IMR-90 (cell line): Measurements from ENCODE around the gene TSPAN17. TPM values are rescaled to one million over a fixed set of nuclear protein-coding genes. Genes with fewer than 3 reads are reported as not detected.

Source experiments
- ATAC-seq: fragments of 200-7000 bp; cut with Tn5 transposase; 2 replicates; pipeline ENCODE4 v1.9.1; 2020; ENCODE audit warnings: low read depth, mild to moderate bottlenecking, moderate library complexity
- BruUV-seq: library from RNA; stranded (reverse); fragments of 400-500 nt; replicated peaks from 2 replicates; lab custom pipeline; 2021; lab: Mats Ljungman, UMichigan
- CTCF ChIA-PET: fragments of 300-600 bp; formaldehyde crosslinking; extraction: SDS; loops from one replicate; lab custom pipeline; 2021; ENCODE audit warnings: antibody characterized with exemption; lab: Yijun Ruan, JAX
- POLR2A ChIA-PET: fragments of 300-600 bp; sonication (Branson Sonifier 250); formaldehyde crosslinking; loops from one replicate; lab custom pipeline; 2022; ENCODE audit warnings: antibody characterized with exemption; ENCODE audit not compliant: unreplicated experiment; lab: Charles Lee
- DNase-seq: peaks from one replicate; pipeline ENCODE4 v3.0.0; 2013
- H2AFZ ChIP-seq: replicated peaks from 2 replicates; pipeline ENCODE3; 2013; ENCODE audit warnings: low read length, mild to moderate bottlenecking; ENCODE audit not compliant: poor library complexity
- H2AK5ac ChIP-seq: 2 replicates; pipeline ENCODE4 v1.6.1; 2013; ENCODE audit warnings: low read depth, low read length, inconsistent platforms
- H2AK9ac ChIP-seq: replicated peaks from 2 replicates; pipeline ENCODE3; 2013; ENCODE audit warnings: mild to moderate bottlenecking, low read depth, low read length, moderate library complexity; ENCODE audit not compliant: poor library complexity
- H2BK120ac ChIP-seq: 2 replicates; pipeline ENCODE4 v1.6.1; 2013; ENCODE audit warnings: low read depth, low read length, inconsistent platforms
- H2BK15ac ChIP-seq: 3 replicates; pipeline ENCODE4 v1.6.1; 2013; ENCODE audit warnings: low read depth, low read length, inconsistent platforms
- H2BK20ac ChIP-seq: 2 replicates; pipeline ENCODE4 v1.6.1; 2013; ENCODE audit warnings: low read depth, mild to moderate bottlenecking, inconsistent platforms, low read length, moderate library complexity
- H2BK5ac ChIP-seq: 2 replicates; pipeline ENCODE4 v1.6.1; 2013; ENCODE audit warnings: mild to moderate bottlenecking, low read depth, low read length, inconsistent platforms; ENCODE audit not compliant: poor library complexity, severe bottlenecking
- H3K14ac ChIP-seq: replicated peaks from 2 replicates; pipeline ENCODE4 v1.6.1; 2013; ENCODE audit warnings: low read depth, low read length, inconsistent platforms
- H3K18ac ChIP-seq: 2 replicates; pipeline ENCODE4 v1.6.1; 2013; ENCODE audit warnings: low read depth, low read length, control low read depth
- H3K23ac ChIP-seq: 2 replicates; pipeline ENCODE4 v1.6.1; 2013; ENCODE audit warnings: low read depth, low read length, inconsistent platforms
- H3K27ac ChIP-seq: 2 replicates; pipeline ENCODE4 v1.5.1; 2013; ENCODE audit warnings: mild to moderate bottlenecking, control low read depth, low read length; ENCODE audit not compliant: insufficient read depth
- H3K27me3 ChIP-seq: 2 replicates; pipeline ENCODE4 v1.6.1; 2013; ENCODE audit warnings: low read length; ENCODE audit not compliant: control insufficient read depth, insufficient read depth
- H3K36me3 ChIP-seq: 2 replicates; pipeline ENCODE4 v1.6.1; 2013; ENCODE audit warnings: low read length, mixed read lengths; ENCODE audit not compliant: control insufficient read depth, insufficient read depth
- H3K4ac ChIP-seq: 2 replicates; pipeline ENCODE4 v1.6.1; 2013; ENCODE audit warnings: low read depth, low read length, inconsistent platforms
- H3K4me1 ChIP-seq: 2 replicates; pipeline ENCODE4 v1.6.1; 2013; ENCODE audit warnings: low read length, mixed read lengths; ENCODE audit not compliant: control insufficient read depth, insufficient read depth
- H3K4me2 ChIP-seq: 2 replicates; pipeline ENCODE4 v1.6.1; 2013; ENCODE audit warnings: low read depth, mild to moderate bottlenecking, control low read depth, low read length, moderate library complexity
- H3K4me3 ChIP-seq: 2 replicates; pipeline ENCODE4 v1.5.1; 2013; ENCODE audit warnings: low read depth, mild to moderate bottlenecking, control low read depth, low read length, moderate library complexity; ENCODE audit not compliant: insufficient read depth
- H3K56ac ChIP-seq: 2 replicates; pipeline ENCODE4 v1.6.1; 2013; ENCODE audit warnings: low read length, inconsistent platforms; ENCODE audit not compliant: insufficient read depth; ENCODE audit errors: extremely low read depth
- H3K79me1 ChIP-seq, 2 experiments: 2 replicates each; pipeline ENCODE4 v1.6.1; 2013; ENCODE audit warnings: low read length in 2 of 2, inconsistent platforms in 1 of 2, low read depth in 1 of 2
- H3K9ac ChIP-seq: 2 replicates; pipeline ENCODE4 v1.6.1; 2013; ENCODE audit warnings: low read depth, low read length, control low read depth
- H3K9me1 ChIP-seq: 2 replicates; pipeline ENCODE4 v1.6.1; 2013; ENCODE audit warnings: low read length, inconsistent platforms; ENCODE audit not compliant: insufficient read depth
- H3K9me3 ChIP-seq: 2 replicates; pipeline ENCODE4 v1.6.1; 2013; ENCODE audit warnings: low read length; ENCODE audit not compliant: control insufficient read depth, insufficient read depth
- H4K20me1 ChIP-seq: 2 replicates; pipeline ENCODE4 v1.6.1; 2013; ENCODE audit warnings: low read length, inconsistent platforms; ENCODE audit not compliant: insufficient read depth
- H4K5ac ChIP-seq: 2 replicates; pipeline ENCODE4 v1.6.1; 2013; ENCODE audit warnings: mild to moderate bottlenecking, low read depth, low read length, control low read depth
- H4K8ac ChIP-seq, 2 experiments: 2 replicates each; pipeline ENCODE4 v1.6.1; 2013; ENCODE audit warnings: low read depth in 2 of 2, low read length in 2 of 2, control low read depth in 1 of 2, inconsistent platforms in 1 of 2
- H4K91ac ChIP-seq: 2 replicates; pipeline ENCODE4 v1.6.1; 2013; ENCODE audit warnings: low read depth, low read length, inconsistent platforms; ENCODE audit not compliant: insufficient read depth
- BHLHE40 ChIP-seq: fragments of 150-350 bp; IDR thresholded peaks from 2 replicates; pipeline ENCODE4 v1.6.1; 2016; ENCODE audit warnings: mild to moderate bottlenecking, low read depth, low read length
- CEBPB ChIP-seq: IDR thresholded peaks from 2 replicates; pipeline ENCODE4 v1.6.1; 2012; ENCODE audit warnings: low read depth, low read length, improper control_type of control experiment
- CHD1 ChIP-seq: IDR thresholded peaks from 2 replicates; pipeline ENCODE4 v1.6.1; 2012; ENCODE audit warnings: low read depth, low read length, improper control_type of control experiment
- FOS ChIP-seq: fragments of 150-350 bp; IDR thresholded peaks from 2 replicates; pipeline ENCODE4 v1.6.1; 2016; ENCODE audit warnings: low read depth, low read length
- MAFK ChIP-seq: IDR thresholded peaks from 2 replicates; pipeline ENCODE4 v1.6.1; 2012; ENCODE audit warnings: low read depth, low read length, improper control_type of control experiment
- MAZ ChIP-seq: IDR thresholded peaks from 2 replicates; pipeline ENCODE4 v1.6.1; 2012; ENCODE audit warnings: low read depth, mild to moderate bottlenecking, low read length, improper control_type of control experiment, moderate library complexity, borderline replicate concordance
- MXI1 ChIP-seq: IDR thresholded peaks from 2 replicates; pipeline ENCODE4 v1.6.1; 2012; ENCODE audit warnings: low read depth, mild to moderate bottlenecking, low read length, moderate library complexity, borderline replicate concordance
- NFE2L2 ChIP-seq: fragments of 150-350 bp; IDR thresholded peaks from 2 replicates; pipeline ENCODE4 v1.6.1; 2016; ENCODE audit warnings: low read depth, mild to moderate bottlenecking, low read length
- POLR2A ChIP-seq: IDR thresholded peaks from 2 replicates; pipeline ENCODE4 v1.6.1; 2012; ENCODE audit warnings: mild to moderate bottlenecking, low read depth, low read length
- RAD21 ChIP-seq: IDR thresholded peaks from 2 replicates; pipeline ENCODE4 v1.6.1; 2012; ENCODE audit warnings: low read length, improper control_type of control experiment
- RCOR1 ChIP-seq: IDR thresholded peaks from 2 replicates; pipeline ENCODE4 v1.6.1; 2012; ENCODE audit warnings: mild to moderate bottlenecking, low read length, improper control_type of control experiment; ENCODE audit not compliant: insufficient replicate concordance
- SMC3 ChIP-seq: fragments of 150-350 bp; IDR thresholded peaks from 2 replicates; pipeline ENCODE4 v1.6.1; 2016; ENCODE audit warnings: low read depth, mild to moderate bottlenecking, antibody characterized with exemption, low read length, moderate library complexity
- USF2 ChIP-seq: fragments of 150-350 bp; IDR thresholded peaks from 2 replicates; pipeline ENCODE4 v1.6.1; 2017; ENCODE audit warnings: mild to moderate bottlenecking, antibody characterized with exemption, low read length, low read depth
- WGBS, 2 experiments: methylation state at CpG; one replicate each; pipeline versions ENCODE4 v1.1.5 to v1.1.7; 2013; ENCODE audit warnings: missing lambda C conversion rate in 2 of 2; ENCODE audit not compliant: insufficient read length in 1 of 2; ENCODE audit errors: extremely low coverage in 2 of 2; 5-methylcytosine and 5-hydroxymethylcytosine counted together
- dilution Hi-C: fragments of 300-500 bp; cut with HindIII; formaldehyde crosslinking; loops from one replicate; pipeline ENCODE4 v1.14.3; 2018; ENCODE audit warnings: low sequenced_read_pairs; ENCODE audit not compliant: unreplicated experiment
- in situ Hi-C: fragments of 300-500 bp; cut with MboI; formaldehyde crosslinking; loops from 3 replicates; pipeline ENCODE4 v1.14.3; 2019; ENCODE audit warnings: low sequenced_read_pairs, inconsistent platforms, mixed read lengths
- intact Hi-C: fragments of 100-400 bp; cut with micrococcal nuclease; formaldehyde crosslinking; loops from 2 replicates; pipeline ENCODE4 v1.10.0; 2022
- polyA plus RNA-seq, 3 experiments: library from polyadenylated mRNA; depleted of rRNA; stranded (reverse); fragments of >200 nt; gene quantifications; 2 replicates each; pipeline ENCODE4 v1.2.3, GENCODE V29; 2012; ENCODE audit warnings: low replicate concordance in 1 of 3
- total RNA-seq: library from RNA; depleted of rRNA; stranded (reverse); fragments of >200 nt; gene quantifications from 2 replicates; pipeline ENCODE4 v1.2.3, GENCODE V29; 2012

Gene TSPAN17
- total and polyA plus RNA-seq, 2 of the 4 experiments (the other 2 are of a cell fraction) = 34.2 to 41.6 TPM

- no peak for TF ChIP-seq RAD21
Observed at GRCh38 chr5:176671890-176672747, 24.8 kb downstream of the TSPAN17 start (continued).

- Histone ChIP-seq H2AFZ (no peak overlapping the region), H2BK20ac (no peak overlapping the region), H3K18ac (no peak overlapping the region), H3K23ac (no peak overlapping the region), H3K14ac (no peak overlapping the region), H3K27ac (no peak overlapping the region), H2AK5ac (no peak overlapping the region), H2BK120ac (no peak overlapping the region), H3K36me3 (no peaks in the 10 kb centered on the region), H4K8ac (no peak overlapping the region), H3K4me3 (no peak overlapping the region), H2AK9ac (no peak overlapping the region), H3K4me2 (no peak overlapping the region), H3K27me3 (peaks cover 47% of the 10 kb centered on the region), H3K9me1 (no peaks in the 10 kb centered on the region), H4K5ac (no peak overlapping the region), H3K4ac (no peak overlapping the region), H4K20me1 (no peaks in the 10 kb centered on the region; the same call in 1 of the 2 replicates), H2BK15ac (no peak overlapping the region), H3K9me3 (no peaks in the 10 kb centered on the region), H3K56ac (no peak overlapping the region), H3K79me1 (no peaks in the 10 kb centered on the region), H3K4me1 (no peaks in the 10 kb centered on the region), H4K91ac (no peak overlapping the region), H2BK5ac (no peak overlapping the region), H3K9ac (no peak overlapping the region)
- ChIA-PET POLR2A (interaction anchor here (0.7 kb wide), 1 partner anchor 212 kb away, joined by 7 read pairs; no protein-coding TSS in a partner anchor), CTCF (interaction anchor here (1.1 kb wide), 1 partner anchor 13 kb away, joined by 5 read pairs; no protein-coding TSS in a partner anchor)
- dilution Hi-C loops (no loop called here), intact Hi-C loops (no loop called here), in situ Hi-C loops (no loop called here)
- DNase-seq (no peak), ATAC-seq (no peak)
- no TSS peak for BruUV-seq
- 67% methylated on average over 1 of the region's 18 CpGs; no CpG with 5 or more reads in 1 of the 2 experiments for WGBS, 2 experiments
- TF ChIP-seq MAZ = no peak
- TF ChIP-seq CHD1 = no peak
- no peak for TF ChIP-seq USF2
- no peak for TF ChIP-seq SMC3
- TF ChIP-seq BHLHE40 = no peak
- no peak for TF ChIP-seq CEBPB
- no peak for TF ChIP-seq RCOR1
- no peak for TF ChIP-seq FOS
- no peak for TF ChIP-seq MAFK
- TF ChIP-seq POLR2A = no peak
- no peak for TF ChIP-seq NFE2L2
- TF ChIP-seq MXI1 = no peak
Observed at GRCh38 chr5:176673651-176674583, 26.6 kb downstream of the TSPAN17 start.
